ENCODE data around the gene LATS2. TPM values are rescaled to one million over a fixed set of nuclear protein-coding genes. Genes with fewer than 3 reads are reported as not detected.

Gene LATS2
- total RNA-seq, 3 donors from 2014 or later = 15.1 to 35.2 (median 21.6) TPM

DNA sequence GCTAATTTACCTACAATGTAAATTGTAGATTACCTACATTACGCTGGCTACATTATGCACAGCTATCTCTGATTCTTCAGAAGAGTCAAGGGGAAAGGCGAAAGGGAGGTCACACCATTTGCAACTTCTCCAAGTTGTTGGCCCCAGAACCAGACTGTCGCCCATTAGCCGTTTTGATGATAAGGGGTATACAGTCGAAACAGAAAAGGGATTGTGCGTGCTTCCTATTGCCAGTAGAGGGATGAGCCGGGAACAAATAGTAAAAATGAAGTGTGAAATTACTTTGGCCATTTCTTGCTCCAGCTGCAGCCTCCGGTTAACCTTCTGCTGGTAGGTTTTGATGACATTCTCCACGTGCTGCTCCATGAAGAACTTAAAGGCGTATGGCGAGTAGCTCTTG lies 73.8 kb downstream of the LATS2 start:
- intact Hi-C loops (cut with DNase I; ENCODE audit: low total_unique reads) = no loop called here
- Histone ChIP-seq H3K36me3 (peaks cover 20% of the 10 kb centered on the region), H3K9me3 (peaks cover 0 to 7% of the 10 kb centered on the region in 2 donors), H3K4me3 (no peak overlapping the region), H3K27me3 (no peaks in the 10 kb centered on the region), H3K4me1 (no peaks in the 10 kb centered on the region), H3K27ac (no peak overlapping the region)
- no peak for DNase-seq (ENCODE audit: low spot score in 2 of 2)
- no peak for TF ChIP-seq POLR2A (IDR thresholded peaks at IDR 0.05)
- TF ChIP-seq, protein P1, sequence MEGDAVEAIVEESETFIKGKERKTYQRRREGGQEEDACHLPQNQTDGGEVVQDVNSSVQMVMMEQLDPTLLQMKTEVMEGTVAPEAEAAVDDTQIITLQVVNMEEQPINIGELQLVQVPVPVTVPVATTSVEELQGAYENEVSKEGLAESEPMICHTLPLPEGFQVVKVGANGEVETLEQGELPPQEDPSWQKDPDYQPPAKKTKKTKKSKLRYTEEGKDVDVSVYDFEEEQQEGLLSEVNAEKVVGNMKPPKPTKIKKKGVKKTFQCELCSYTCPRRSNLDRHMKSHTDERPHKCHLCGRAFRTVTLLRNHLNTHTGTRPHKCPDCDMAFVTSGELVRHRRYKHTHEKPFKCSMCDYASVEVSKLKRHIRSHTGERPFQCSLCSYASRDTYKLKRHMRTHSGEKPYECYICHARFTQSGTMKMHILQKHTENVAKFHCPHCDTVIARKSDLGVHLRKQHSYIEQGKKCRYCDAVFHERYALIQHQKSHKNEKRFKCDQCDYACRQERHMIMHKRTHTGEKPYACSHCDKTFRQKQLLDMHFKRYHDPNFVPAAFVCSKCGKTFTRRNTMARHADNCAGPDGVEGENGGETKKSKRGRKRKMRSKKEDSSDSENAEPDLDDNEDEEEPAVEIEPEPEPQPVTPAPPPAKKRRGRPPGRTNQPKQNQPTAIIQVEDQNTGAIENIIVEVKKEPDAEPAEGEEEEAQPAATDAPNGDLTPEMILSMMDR (IDR thresholded peaks at IDR 0.05) = no peak
- TF ChIP-seq POLR2AphosphoS5 (IDR thresholded peaks at IDR 0.05) = no peak

DNA sequence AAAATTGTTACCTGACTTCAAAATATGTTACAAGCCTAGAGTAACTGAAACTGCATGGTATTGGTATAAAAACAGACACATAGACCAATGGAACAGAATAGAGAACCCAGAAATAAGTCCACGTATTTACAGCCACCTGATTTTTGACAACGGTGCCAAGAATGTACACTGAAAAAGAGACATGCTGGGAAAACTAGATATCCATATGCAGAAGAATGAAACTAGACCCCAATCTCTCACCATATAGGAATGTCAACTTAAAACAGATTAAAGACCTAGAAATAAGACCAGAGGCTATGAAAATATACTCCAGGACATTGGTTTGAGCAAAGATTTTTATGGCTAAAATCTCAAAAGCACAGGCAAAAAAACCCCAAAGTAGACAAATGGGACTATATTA lies 76.5 kb downstream of the LATS2 start:
- Histone ChIP-seq H3K9me3 (peaks cover 0 to 7% of the 10 kb centered on the region in 2 donors), H3K27me3 (no peaks in the 10 kb centered on the region), H3K4me1 (no peaks in the 10 kb centered on the region), H3K36me3 (peaks cover 34% of the 10 kb centered on the region), H3K4me3 (no peak overlapping the region), H3K27ac (no peak overlapping the region)
- intact Hi-C loops (cut with DNase I; ENCODE audit: low total_unique reads) = no loop called here
- TF ChIP-seq, protein P1 (IDR thresholded peaks at IDR 0.05) = no peak
- TF ChIP-seq POLR2A (IDR thresholded peaks at IDR 0.05) (no peak), POLR2AphosphoS5 (IDR thresholded peaks at IDR 0.05) (no peak)
- DNase-seq (ENCODE audit: low spot score in 2 of 2) = no peak

DNA sequence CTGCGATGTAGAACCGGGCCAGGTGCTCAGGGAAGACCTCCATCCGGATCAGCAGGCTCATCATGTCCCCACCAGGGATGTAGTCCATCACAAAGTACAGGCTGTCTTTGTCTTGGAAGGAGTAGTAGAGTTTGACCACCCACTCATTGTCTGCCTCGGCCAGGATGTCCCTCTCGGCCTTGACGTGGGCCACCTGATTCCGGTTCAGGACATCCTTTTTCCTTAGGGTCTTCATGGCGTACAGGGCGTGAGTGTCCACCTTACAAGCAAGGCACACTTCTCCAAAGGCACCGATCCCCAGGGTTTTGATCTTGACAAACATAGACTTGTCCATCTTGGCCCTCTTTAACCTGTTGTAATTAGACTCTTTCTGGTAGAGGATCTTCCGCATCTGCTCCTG lies 78.0 kb downstream of the LATS2 start:
- Histone ChIP-seq H3K36me3 (peaks cover 26% of the 10 kb centered on the region), H3K4me3 (no peak overlapping the region), H3K27me3 (no peaks in the 10 kb centered on the region), H3K4me1 (no peaks in the 10 kb centered on the region), H3K27ac (no peak overlapping the region), H3K9me3 (peaks cover 0 to 1% of the 10 kb centered on the region in 2 donors)
- DNase-seq (ENCODE audit: low spot score in 2 of 2) = no peak
- intact Hi-C loops (cut with DNase I; ENCODE audit: low total_unique reads) = no loop called here
- TF ChIP-seq POLR2A (IDR thresholded peaks at IDR 0.05) (no peak), POLR2AphosphoS5 (IDR thresholded peaks at IDR 0.05) (no peak)
- TF ChIP-seq, protein P1 (IDR thresholded peaks at IDR 0.05) = no peak

- H3K27me3 ChIP-seq = no peaks in the 10 kb centered on the region
- no peak overlapping the region for H3K4me3 ChIP-seq
- intact Hi-C loops (cut with DNase I; ENCODE audit: low total_unique reads) = no loop called here
- TF ChIP-seq POLR2A (IDR thresholded peaks at IDR 0.05) (no peak), POLR2AphosphoS5 (IDR thresholded peaks at IDR 0.05) (no peak)
- TF ChIP-seq, protein P1 (IDR thresholded peaks at IDR 0.05) = no peak
- H3K27ac ChIP-seq = no peak overlapping the region
- no peak for DNase-seq (ENCODE audit: low spot score in 2 of 2)
- no peaks in the 10 kb centered on the region for H3K9me3 ChIP-seq
- no peaks in the 10 kb centered on the region for H3K4me1 ChIP-seq
- peaks cover 20% of the 10 kb centered on the region for H3K36me3 ChIP-seq
Observed at GRCh38 chr13:20981370-20982095, 79.9 kb downstream of the LATS2 start.

GRCh38 chr13:20980899-20981298 lies 80.5 kb downstream of the LATS2 start:
- Histone ChIP-seq H3K27ac (no peak overlapping the region), H3K36me3 (peaks cover 20% of the 10 kb centered on the region), H3K27me3 (no peaks in the 10 kb centered on the region), H3K4me3 (no peak overlapping the region), H3K9me3 (no peaks in the 10 kb centered on the region), H3K4me1 (no peaks in the 10 kb centered on the region)
- intact Hi-C loops (cut with DNase I; ENCODE audit: low total_unique reads) = no loop called here
- DNase-seq (ENCODE audit: low spot score in 2 of 2) = no peak
- TF ChIP-seq, protein P1 (IDR thresholded peaks at IDR 0.05) = no peak
- TF ChIP-seq POLR2A (IDR thresholded peaks at IDR 0.05) = no peak
- no peak for TF ChIP-seq POLR2AphosphoS5 (IDR thresholded peaks at IDR 0.05)
